Measurements from ENCODE around the gene NOP53. TPM values are rescaled to one million over a fixed set of nuclear protein-coding genes. Genes with fewer than 3 reads are reported as not detected.

NOP53 gene
- total and polyA plus RNA-seq, 7 donors, result 96.3 to 268 (median 166) TPM

DNA sequence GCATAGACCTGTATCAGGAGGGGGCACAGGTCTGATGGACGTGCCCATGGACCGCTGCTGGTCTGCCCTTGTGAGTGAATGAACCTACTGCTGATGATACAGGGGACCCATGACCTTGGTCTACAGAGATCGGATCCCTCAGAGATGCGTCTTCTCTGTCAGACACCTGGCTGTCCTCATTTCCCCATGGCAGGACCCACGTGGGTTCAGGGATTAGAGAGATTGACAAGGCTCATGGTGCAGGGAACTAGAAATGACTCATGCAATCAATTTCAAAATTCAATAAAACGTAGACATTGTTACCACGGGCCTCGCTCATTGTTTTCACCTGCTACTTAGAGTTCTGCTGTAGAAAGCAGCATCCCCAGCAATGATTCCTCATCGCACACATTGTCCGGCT lies 60.0 kb downstream of the NOP53 start:
- no peak for ATAC-seq
- H3K9me3 ChIP-seq, result no peaks in the 10 kb centered on the region
- whole genome bisulfite sequencing, 3 donors, result 76 to 85% (median 78%) methylated on average over 10 of the region's 10 CpGs
- no peak overlapping the region for H3K4me3 ChIP-seq
- intact Hi-C loops (cut with DNase I), result no loop called here
- no peak overlapping the region for H3K27ac ChIP-seq
- no peak for DNase-seq
- no peaks in the 10 kb centered on the region for H3K4me1 ChIP-seq
- peaks cover 0 to 1% (median 0%) of the 10 kb centered on the region in 3 donors for H3K27me3 ChIP-seq (ENCODE audit: insufficient read depth in 3 of 3, low read length in 2 of 3)
- H3K36me3 ChIP-seq (ENCODE audit: insufficient read depth in 1 of 2, low read depth in 1 of 2), result no peaks in the 10 kb centered on the region
- TF ChIP-seq CTCF (IDR thresholded peaks at IDR 0.05), result no peak

DNA sequence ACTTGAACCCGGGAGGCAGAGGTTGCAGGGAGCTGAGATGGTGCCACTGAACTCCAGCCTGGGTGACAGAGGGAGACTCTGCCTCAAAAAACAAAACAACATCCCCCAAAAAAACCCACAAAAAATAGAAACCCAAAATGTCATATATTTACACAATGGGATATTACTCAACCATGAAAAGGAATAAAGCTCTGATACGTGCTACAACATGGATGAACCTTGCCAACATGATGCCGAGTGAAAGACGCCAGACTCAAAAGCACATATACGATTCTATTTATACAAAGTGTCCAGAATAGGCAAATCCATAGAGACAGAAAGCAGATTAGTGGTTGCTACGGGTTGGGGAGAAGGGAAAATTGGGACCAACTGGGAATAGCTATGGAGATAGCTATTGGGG lies 61.1 kb downstream of the NOP53 start:
- Histone ChIP-seq H3K36me3 (ENCODE audit: insufficient read depth in 1 of 2, low read depth in 1 of 2) (no peaks in the 10 kb centered on the region), H3K9me3 (no peaks in the 10 kb centered on the region), H3K4me1 (no peaks in the 10 kb centered on the region), H3K27me3 (ENCODE audit: insufficient read depth in 3 of 3, low read length in 2 of 3) (no peaks in the 10 kb centered on the region), H3K27ac (no peak overlapping the region), H3K4me3 (no peak overlapping the region)
- TF ChIP-seq CTCF (IDR thresholded peaks at IDR 0.05), result no peak
- 80 to 83% (median 82%) methylated on average over 6 of the region's 6 CpGs for WGBS, 3 donors
- intact Hi-C loops (cut with DNase I), result no loop called here
- ATAC-seq (no peak), DNase-seq (no peak)

Other genes with a start within 250 kb of the NOP53 start
- 100 to 1,000 TPM; 124 to 182 (median 159) TPM for gene NAPA, start 230.5 kb upstream of the NOP53 start, total RNA-seq
- 100 to 1,000 TPM; 103 to 123 (median 109) TPM for gene NAPA, start 230.5 kb upstream of the NOP53 start, polyA plus RNA-seq
- under 1 TPM; 0.13 to 0.73 (median 0.32) TPM for gene ZNF541, start 172.4 kb upstream of the NOP53 start, total RNA-seq
- under 1 TPM; 0.06 to 0.42 (median 0.08) TPM for gene ZNF541, start 172.4 kb upstream of the NOP53 start, polyA plus RNA-seq
- gene BICRA, start 136.4 kb upstream of the NOP53 start, total RNA-seq, result 10 to 100 TPM in 3 of 4 donors, 1 to 10 TPM in 1; 9.6 to 22.4 (median 13.7) TPM
- 1 to 10 TPM; 3.1 to 9.9 (median 4.9) TPM for gene BICRA, start 136.4 kb upstream of the NOP53 start, polyA plus RNA-seq
- 10 to 100 TPM; 27.8 to 46.3 (median 31.7) TPM for gene EHD2, start 32.1 kb upstream of the NOP53 start, total RNA-seq
- 10 to 100 TPM; 14.7 to 25.1 (median 19.5) TPM for gene EHD2, start 32.1 kb upstream of the NOP53 start, polyA plus RNA-seq
- gene SELENOW, start 33.2 kb downstream of the NOP53 start, total RNA-seq, result 100 to 1,000 TPM; 677 to 969 (median 733) TPM
- 1,000 to 10,000 TPM in 2 of 3 donors, 100 to 1,000 TPM in 1; 434 to 1,620 (median 1,372) TPM for gene SELENOW, start 33.2 kb downstream of the NOP53 start, polyA plus RNA-seq
- gene TPRX1, start 59.0 kb downstream of the NOP53 start, total RNA-seq, result not detected
- gene TPRX1, start 59.0 kb downstream of the NOP53 start, polyA plus RNA-seq, result not detected
- gene CRX, start 76.4 kb downstream of the NOP53 start, total RNA-seq, result not detected
- gene CRX, start 76.4 kb downstream of the NOP53 start, polyA plus RNA-seq, result under 1 TPM in 1 of 3 donors, not detected in 2; 0.01 TPM
- gene TPRX2, start 113.7 kb downstream of the NOP53 start, total RNA-seq, result not detected
- not detected for gene TPRX2, start 113.7 kb downstream of the NOP53 start, polyA plus RNA-seq
- gene SULT2A1, start 140.8 kb downstream of the NOP53 start, total RNA-seq, result not detected
- not detected for gene SULT2A1, start 140.8 kb downstream of the NOP53 start, polyA plus RNA-seq
- gene BSPH1, start 246.6 kb downstream of the NOP53 start, total RNA-seq, result not detected
- gene BSPH1, start 246.6 kb downstream of the NOP53 start, polyA plus RNA-seq, result not detected
- gene ELSPBP1, start 249.1 kb downstream of the NOP53 start, total RNA-seq, result not detected
- not detected for gene ELSPBP1, start 249.1 kb downstream of the NOP53 start, polyA plus RNA-seq